GM23338 (cell line): ENCODE data around the gene INTS6. TPM values are rescaled to one million over a fixed set of nuclear protein-coding genes. Genes with fewer than 3 reads are reported as not detected.

Experiments
- ATAC-seq: fragments of 200-7000 bp; cut with Tn5 transposase; 3 replicates; pipeline ENCODE4 v1.9.1; 2020
- DNase-seq: peaks from one replicate; pipeline ENCODE4 v3.0.0-alpha.2; 2015; ENCODE audit warnings: low spot score
- H2AFZ ChIP-seq: fragments of 200-600 bp; sonication (generic); 2 replicates; pipeline ENCODE4 v1.8.0; 2016; ENCODE audit warnings: antibody characterized with exemption, mild to moderate bottlenecking, moderate library complexity
- H3F3A ChIP-seq: fragments of 200-600 bp; sonication (generic); replicated peaks from 2 replicates; pipeline ENCODE4 v1.8.0; 2017; ENCODE audit warnings: antibody characterized with exemption, mixed run types, low read depth
- H3K27ac ChIP-seq: fragments of 200-600 bp; sonication (generic); 2 replicates; pipeline ENCODE4 v1.6.1; 2016; ENCODE audit warnings: low read depth
- H3K27me3 ChIP-seq: fragments of 200-600 bp; sonication (generic); 2 replicates; pipeline ENCODE4 v1.8.0; 2016; ENCODE audit warnings: mild to moderate bottlenecking, mixed run types, moderate library complexity; ENCODE audit not compliant: insufficient read depth
- H3K36me3 ChIP-seq: fragments of 200-600 bp; sonication (generic); 2 replicates; pipeline ENCODE4 v1.8.0; 2016; ENCODE audit warnings: mild to moderate bottlenecking; ENCODE audit not compliant: insufficient read depth
- H3K4me1 ChIP-seq: fragments of 200-600 bp; sonication (generic); 2 replicates; pipeline ENCODE4 v1.8.0; 2016; ENCODE audit warnings: mild to moderate bottlenecking, moderate library complexity; ENCODE audit not compliant: insufficient read depth
- H3K4me2 ChIP-seq: fragments of 200-600 bp; sonication (generic); 2 replicates; pipeline ENCODE4 v1.7.1; 2017; ENCODE audit warnings: mixed run types
- H3K4me3 ChIP-seq: fragments of 200-600 bp; sonication (generic); 2 replicates; pipeline ENCODE4 v1.6.1; 2016; ENCODE audit warnings: mixed run types
- H3K79me2 ChIP-seq: fragments of 200-600 bp; sonication (generic); replicated peaks from 2 replicates; pipeline ENCODE4 v1.8.0; 2017; ENCODE audit warnings: mild to moderate bottlenecking; ENCODE audit not compliant: insufficient read depth
- H3K9me2 ChIP-seq: fragments of 200-600 bp; sonication (generic); 2 replicates; pipeline ENCODE4 v1.8.0; 2017; ENCODE audit not compliant: insufficient read depth
- H4K20me1 ChIP-seq: fragments of 200-600 bp; sonication (generic); replicated peaks from 2 replicates; pipeline ENCODE4 v1.8.0; 2017; ENCODE audit warnings: mild to moderate bottlenecking; ENCODE audit not compliant: insufficient read depth
- H3K27ac Mint-ChIP-seq: 2 replicates; pipeline ENCODE4 v1.8.0; 2020; ENCODE audit warnings: inconsistent platforms, mild to moderate bottlenecking, moderate library complexity, mixed read lengths
- H3K27me3 Mint-ChIP-seq: 3 replicates; pipeline ENCODE4 v1.8.0; 2022; ENCODE audit warnings: low read depth, mild to moderate bottlenecking, moderate library complexity, mixed read lengths, inconsistent platforms; ENCODE audit not compliant: insufficient read depth, poor library complexity
- H3K36me3 Mint-ChIP-seq: 3 replicates; pipeline ENCODE4 v1.8.0; 2021; ENCODE audit warnings: low read depth, mild to moderate bottlenecking, inconsistent platforms, moderate library complexity, mixed read lengths
- H3K4me1 Mint-ChIP-seq: 3 replicates; pipeline ENCODE4 v1.8.0; 2020; ENCODE audit warnings: mild to moderate bottlenecking, inconsistent platforms, mixed read lengths
- H3K4me3 Mint-ChIP-seq: 3 replicates; pipeline ENCODE4 v1.8.0; 2021; ENCODE audit warnings: moderate library complexity, mild to moderate bottlenecking, inconsistent platforms, mixed read lengths
- H3K9me3 Mint-ChIP-seq: 3 replicates; pipeline ENCODE4 v1.8.0; 2020; ENCODE audit warnings: moderate library complexity, mild to moderate bottlenecking, inconsistent platforms, mixed read lengths
- CREB1 ChIP-seq: fragments of 250-450 bp; sonication (Bioruptor Pico); IDR thresholded peaks from 2 replicates; pipeline ENCODE4 v1.5.0; 2020; ENCODE audit warnings: low read depth, mild to moderate bottlenecking, moderate library complexity
- EZH2 ChIP-seq: fragments of 200-600 bp; sonication (generic); IDR thresholded peaks from one replicate; pipeline ENCODE4 v1.8.0; 2017; ENCODE audit warnings: antibody characterized with exemption, mild to moderate bottlenecking, low read depth; ENCODE audit not compliant: unreplicated experiment
- EZH2phosphoT487 ChIP-seq: fragments of 200-600 bp; sonication (generic); IDR thresholded peaks from one replicate; pipeline ENCODE4 v1.8.1; 2018; ENCODE audit warnings: antibody characterized with exemption; ENCODE audit not compliant: unreplicated experiment
- JUNB ChIP-seq: IDR thresholded peaks from one replicate; pipeline ENCODE4 v1.6.1; 2016; ENCODE audit warnings: antibody characterized with exemption; ENCODE audit not compliant: unreplicated experiment
- NANOG ChIP-seq: IDR thresholded peaks from 2 replicates; pipeline ENCODE4 v1.6.1; 2016; ENCODE audit warnings: antibody characterized with exemption, borderline replicate concordance
- POLR2AphosphoS5 ChIP-seq: IDR thresholded peaks from 2 replicates; pipeline ENCODE4 v1.6.1; 2016; ENCODE audit warnings: antibody characterized with exemption, low read depth
- STAT1 ChIP-seq: IDR thresholded peaks from one replicate; pipeline ENCODE4 v1.6.1; 2016; ENCODE audit warnings: antibody characterized with exemption; ENCODE audit not compliant: unreplicated experiment
- ZNF114 ChIP-seq: fragments of 250-450 bp; sonication (Bioruptor Pico); IDR thresholded peaks from 2 replicates; pipeline ENCODE4 v1.5.0; 2020; ENCODE audit warnings: mild to moderate bottlenecking, moderate library complexity
- ZNF331 ChIP-seq: fragments of 250-450 bp; sonication (Bioruptor Pico); IDR thresholded peaks from 2 replicates; pipeline ENCODE4 v1.5.0; 2020; ENCODE audit warnings: low read depth, mild to moderate bottlenecking, moderate library complexity
- polyA plus RNA-seq: library from polyadenylated mRNA; unstranded; fragments of >200 nt; fragmentation: Nextera tagmentation; extraction: Ambion mirVana; gene quantifications from 2 replicates; pipeline ENCODE4 v1.2.1, GENCODE V29; 2016
- total RNA-seq: library from RNA; depleted of rRNA; stranded (reverse); fragments of >200 nt; shearing (Covaris generic); gene quantifications from 2 replicates; pipeline ENCODE4 v1.2.3, GENCODE V29; 2014
- TF ChIP-seq, protein P1 (sequence below): fragments of 250-450 bp; sonication (Bioruptor Pico); IDR thresholded peaks from 2 replicates; pipeline ENCODE4 v1.5.0; 2020; ENCODE audit warnings: mild to moderate bottlenecking, moderate library complexity
- TF ChIP-seq, protein P2 (sequence below), 2 experiments: fragments of 200-600 bp in 1 of 2; sonication (generic) in 1 of 2; conservative IDR thresholded peaks; 2 replicates each; pipeline versions ENCODE4 v1.5.1 to v1.6.1; 2016 to 2017; ENCODE audit warnings: antibody characterized with exemption in 2 of 2, low read depth in 2 of 2, mild to moderate bottlenecking in 2 of 2, moderate library complexity in 1 of 2
- TF ChIP-seq, protein P3 (sequence below): IDR thresholded peaks from 2 replicates; pipeline ENCODE4 v1.6.1; 2016; ENCODE audit warnings: antibody characterized with exemption
- TF ChIP-seq, protein P4 (sequence below): IDR thresholded peaks from one replicate; pipeline ENCODE4 v1.6.1; 2018; ENCODE audit warnings: antibody characterized with exemption; ENCODE audit not compliant: unreplicated experiment

INTS6 gene
- total and polyA plus RNA-seq, 2 experiments from 2014 or later: 24.8 to 38.6 TPM

DNA sequence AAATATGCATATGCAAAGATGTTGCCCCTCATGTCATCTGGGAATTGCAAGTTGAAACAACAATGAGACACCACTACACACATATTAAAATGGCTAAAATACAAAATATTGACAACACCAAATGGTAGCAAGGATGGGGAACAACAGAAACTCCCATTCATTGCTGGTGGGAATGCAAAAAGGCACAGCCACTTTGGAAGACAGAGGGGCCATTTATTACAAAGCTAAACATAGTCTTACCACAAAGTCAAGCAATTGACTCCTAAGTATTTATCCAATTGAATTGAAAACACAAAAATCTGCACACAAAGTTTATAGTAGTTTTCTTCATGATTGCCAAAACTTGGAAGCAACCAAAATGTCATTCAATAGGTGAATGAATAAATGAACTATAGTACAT, 119.4 kb downstream of the INTS6 start:
- H2AFZ ChIP-seq: no peak overlapping the region
- H3K36me3 ChIP-seq: no peaks in the 10 kb centered on the region
- no peak for ATAC-seq
- no peak overlapping the region for H3K27ac ChIP-seq
- H3F3A ChIP-seq: no peaks in the 10 kb centered on the region
- H3K9me3 Mint-ChIP-seq: no peaks in the 10 kb centered on the region
- no peaks in the 10 kb centered on the region for H3K79me2 ChIP-seq
- H3K27ac Mint-ChIP-seq: no peak overlapping the region
- TF ChIP-seq POLR2AphosphoS5 (no peak), STAT1 (no peak), ZNF331 (CRISPR knock-in tag) (no peak), EZH2 (no peak), CREB1 (CRISPR knock-in tag) (no peak), ZNF114 (no peak), EZH2phosphoT487 (no peak), JUNB (no peak), NANOG (no peak)
- TF ChIP-seq, protein P1, sequence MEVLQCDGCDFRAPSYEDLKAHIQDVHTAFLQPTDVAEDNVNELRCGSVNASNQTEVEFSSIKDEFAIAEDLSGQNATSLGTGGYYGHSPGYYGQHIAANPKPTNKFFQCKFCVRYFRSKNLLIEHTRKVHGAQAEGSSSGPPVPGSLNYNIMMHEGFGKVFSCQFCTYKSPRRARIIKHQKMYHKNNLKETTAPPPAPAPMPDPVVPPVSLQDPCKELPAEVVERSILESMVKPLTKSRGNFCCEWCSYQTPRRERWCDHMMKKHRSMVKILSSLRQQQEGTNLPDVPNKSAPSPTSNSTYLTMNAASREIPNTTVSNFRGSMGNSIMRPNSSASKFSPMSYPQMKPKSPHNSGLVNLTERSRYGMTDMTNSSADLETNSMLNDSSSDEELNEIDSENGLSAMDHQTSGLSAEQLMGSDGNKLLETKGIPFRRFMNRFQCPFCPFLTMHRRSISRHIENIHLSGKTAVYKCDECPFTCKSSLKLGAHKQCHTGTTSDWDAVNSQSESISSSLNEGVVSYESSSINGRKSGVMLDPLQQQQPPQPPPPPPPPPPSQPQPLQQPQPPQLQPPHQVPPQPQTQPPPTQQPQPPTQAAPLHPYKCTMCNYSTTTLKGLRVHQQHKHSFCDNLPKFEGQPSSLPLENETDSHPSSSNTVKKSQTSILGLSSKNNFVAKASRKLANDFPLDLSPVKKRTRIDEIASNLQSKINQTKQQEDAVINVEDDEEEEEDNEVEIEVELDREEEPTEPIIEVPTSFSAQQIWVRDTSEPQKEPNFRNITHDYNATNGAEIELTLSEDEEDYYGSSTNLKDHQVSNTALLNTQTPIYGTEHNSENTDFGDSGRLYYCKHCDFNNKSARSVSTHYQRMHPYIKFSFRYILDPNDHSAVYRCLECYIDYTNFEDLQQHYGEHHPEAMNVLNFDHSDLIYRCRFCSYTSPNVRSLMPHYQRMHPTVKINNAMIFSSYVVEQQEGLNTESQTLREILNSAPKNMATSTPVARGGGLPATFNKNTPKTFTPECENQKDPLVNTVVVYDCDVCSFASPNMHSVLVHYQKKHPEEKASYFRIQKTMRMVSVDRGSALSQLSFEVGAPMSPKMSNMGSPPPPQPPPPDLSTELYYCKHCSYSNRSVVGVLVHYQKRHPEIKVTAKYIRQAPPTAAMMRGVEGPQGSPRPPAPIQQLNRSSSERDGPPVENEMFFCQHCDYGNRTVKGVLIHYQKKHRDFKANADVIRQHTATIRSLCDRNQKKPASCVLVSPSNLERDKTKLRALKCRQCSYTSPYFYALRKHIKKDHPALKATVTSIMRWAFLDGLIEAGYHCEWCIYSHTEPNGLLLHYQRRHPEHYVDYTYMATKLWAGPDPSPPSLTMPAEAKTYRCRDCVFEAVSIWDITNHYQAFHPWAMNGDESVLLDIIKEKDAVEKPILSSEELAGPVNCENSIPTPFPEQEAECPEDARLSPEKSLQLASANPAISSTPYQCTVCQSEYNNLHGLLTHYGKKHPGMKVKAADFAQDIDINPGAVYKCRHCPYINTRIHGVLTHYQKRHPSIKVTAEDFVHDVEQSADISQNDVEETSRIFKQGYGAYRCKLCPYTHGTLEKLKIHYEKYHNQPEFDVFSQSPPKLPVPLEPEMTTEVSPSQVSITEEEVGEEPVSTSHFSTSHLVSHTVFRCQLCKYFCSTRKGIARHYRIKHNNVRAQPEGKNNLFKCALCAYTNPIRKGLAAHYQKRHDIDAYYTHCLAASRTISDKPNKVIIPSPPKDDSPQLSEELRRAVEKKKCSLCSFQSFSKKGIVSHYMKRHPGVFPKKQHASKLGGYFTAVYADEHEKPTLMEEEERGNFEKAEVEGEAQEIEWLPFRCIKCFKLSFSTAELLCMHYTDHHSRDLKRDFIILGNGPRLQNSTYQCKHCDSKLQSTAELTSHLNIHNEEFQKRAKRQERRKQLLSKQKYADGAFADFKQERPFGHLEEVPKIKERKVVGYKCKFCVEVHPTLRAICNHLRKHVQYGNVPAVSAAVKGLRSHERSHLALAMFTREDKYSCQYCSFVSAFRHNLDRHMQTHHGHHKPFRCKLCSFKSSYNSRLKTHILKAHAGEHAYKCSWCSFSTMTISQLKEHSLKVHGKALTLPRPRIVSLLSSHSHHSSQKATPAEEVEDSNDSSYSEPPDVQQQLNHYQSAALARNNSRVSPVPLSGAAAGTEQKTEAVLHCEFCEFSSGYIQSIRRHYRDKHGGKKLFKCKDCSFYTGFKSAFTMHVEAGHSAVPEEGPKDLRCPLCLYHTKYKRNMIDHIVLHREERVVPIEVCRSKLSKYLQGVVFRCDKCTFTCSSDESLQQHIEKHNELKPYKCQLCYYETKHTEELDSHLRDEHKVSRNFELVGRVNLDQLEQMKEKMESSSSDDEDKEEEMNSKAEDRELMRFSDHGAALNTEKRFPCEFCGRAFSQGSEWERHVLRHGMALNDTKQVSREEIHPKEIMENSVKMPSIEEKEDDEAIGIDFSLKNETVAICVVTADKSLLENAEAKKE (CRISPR knock-in tag): no peak
- TF ChIP-seq, protein P2, sequence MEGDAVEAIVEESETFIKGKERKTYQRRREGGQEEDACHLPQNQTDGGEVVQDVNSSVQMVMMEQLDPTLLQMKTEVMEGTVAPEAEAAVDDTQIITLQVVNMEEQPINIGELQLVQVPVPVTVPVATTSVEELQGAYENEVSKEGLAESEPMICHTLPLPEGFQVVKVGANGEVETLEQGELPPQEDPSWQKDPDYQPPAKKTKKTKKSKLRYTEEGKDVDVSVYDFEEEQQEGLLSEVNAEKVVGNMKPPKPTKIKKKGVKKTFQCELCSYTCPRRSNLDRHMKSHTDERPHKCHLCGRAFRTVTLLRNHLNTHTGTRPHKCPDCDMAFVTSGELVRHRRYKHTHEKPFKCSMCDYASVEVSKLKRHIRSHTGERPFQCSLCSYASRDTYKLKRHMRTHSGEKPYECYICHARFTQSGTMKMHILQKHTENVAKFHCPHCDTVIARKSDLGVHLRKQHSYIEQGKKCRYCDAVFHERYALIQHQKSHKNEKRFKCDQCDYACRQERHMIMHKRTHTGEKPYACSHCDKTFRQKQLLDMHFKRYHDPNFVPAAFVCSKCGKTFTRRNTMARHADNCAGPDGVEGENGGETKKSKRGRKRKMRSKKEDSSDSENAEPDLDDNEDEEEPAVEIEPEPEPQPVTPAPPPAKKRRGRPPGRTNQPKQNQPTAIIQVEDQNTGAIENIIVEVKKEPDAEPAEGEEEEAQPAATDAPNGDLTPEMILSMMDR (conservative IDR thresholded peaks at IDR 0.05; ENCODE audit: low read depth in 2 of 2): no peak
- TF ChIP-seq, protein P3, sequence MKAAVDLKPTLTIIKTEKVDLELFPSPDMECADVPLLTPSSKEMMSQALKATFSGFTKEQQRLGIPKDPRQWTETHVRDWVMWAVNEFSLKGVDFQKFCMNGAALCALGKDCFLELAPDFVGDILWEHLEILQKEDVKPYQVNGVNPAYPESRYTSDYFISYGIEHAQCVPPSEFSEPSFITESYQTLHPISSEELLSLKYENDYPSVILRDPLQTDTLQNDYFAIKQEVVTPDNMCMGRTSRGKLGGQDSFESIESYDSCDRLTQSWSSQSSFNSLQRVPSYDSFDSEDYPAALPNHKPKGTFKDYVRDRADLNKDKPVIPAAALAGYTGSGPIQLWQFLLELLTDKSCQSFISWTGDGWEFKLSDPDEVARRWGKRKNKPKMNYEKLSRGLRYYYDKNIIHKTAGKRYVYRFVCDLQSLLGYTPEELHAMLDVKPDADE: no peak
- TF ChIP-seq, protein P4, sequence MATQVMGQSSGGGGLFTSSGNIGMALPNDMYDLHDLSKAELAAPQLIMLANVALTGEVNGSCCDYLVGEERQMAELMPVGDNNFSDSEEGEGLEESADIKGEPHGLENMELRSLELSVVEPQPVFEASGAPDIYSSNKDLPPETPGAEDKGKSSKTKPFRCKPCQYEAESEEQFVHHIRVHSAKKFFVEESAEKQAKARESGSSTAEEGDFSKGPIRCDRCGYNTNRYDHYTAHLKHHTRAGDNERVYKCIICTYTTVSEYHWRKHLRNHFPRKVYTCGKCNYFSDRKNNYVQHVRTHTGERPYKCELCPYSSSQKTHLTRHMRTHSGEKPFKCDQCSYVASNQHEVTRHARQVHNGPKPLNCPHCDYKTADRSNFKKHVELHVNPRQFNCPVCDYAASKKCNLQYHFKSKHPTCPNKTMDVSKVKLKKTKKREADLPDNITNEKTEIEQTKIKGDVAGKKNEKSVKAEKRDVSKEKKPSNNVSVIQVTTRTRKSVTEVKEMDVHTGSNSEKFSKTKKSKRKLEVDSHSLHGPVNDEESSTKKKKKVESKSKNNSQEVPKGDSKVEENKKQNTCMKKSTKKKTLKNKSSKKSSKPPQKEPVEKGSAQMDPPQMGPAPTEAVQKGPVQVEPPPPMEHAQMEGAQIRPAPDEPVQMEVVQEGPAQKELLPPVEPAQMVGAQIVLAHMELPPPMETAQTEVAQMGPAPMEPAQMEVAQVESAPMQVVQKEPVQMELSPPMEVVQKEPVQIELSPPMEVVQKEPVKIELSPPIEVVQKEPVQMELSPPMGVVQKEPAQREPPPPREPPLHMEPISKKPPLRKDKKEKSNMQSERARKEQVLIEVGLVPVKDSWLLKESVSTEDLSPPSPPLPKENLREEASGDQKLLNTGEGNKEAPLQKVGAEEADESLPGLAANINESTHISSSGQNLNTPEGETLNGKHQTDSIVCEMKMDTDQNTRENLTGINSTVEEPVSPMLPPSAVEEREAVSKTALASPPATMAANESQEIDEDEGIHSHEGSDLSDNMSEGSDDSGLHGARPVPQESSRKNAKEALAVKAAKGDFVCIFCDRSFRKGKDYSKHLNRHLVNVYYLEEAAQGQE: no peak
- no peaks in the 10 kb centered on the region for H3K36me3 Mint-ChIP-seq
- peaks cover 14% of the 10 kb centered on the region; the same call in 1 of the 2 replicates for H3K4me1 ChIP-seq
- no peaks in the 10 kb centered on the region for H3K9me2 ChIP-seq
- no peaks in the 10 kb centered on the region for H4K20me1 ChIP-seq
- H3K27me3 ChIP-seq: no peaks in the 10 kb centered on the region
- H3K27me3 Mint-ChIP-seq: peaks cover 7% of the 10 kb centered on the region
- no peak overlapping the region for H3K4me3 Mint-ChIP-seq
- no peak overlapping the region for H3K4me3 ChIP-seq
- H3K4me2 ChIP-seq: no peak overlapping the region
- no peak for DNase-seq
- peaks cover 20% of the 10 kb centered on the region for H3K4me1 Mint-ChIP-seq
